ENCODE data around the gene P2RX5.
"Not testable (repeated sequence)": the region's sequence is repeated elsewhere in the genome, so short reads cannot be mapped to it uniquely, and the experiment has no call there.

The P2RX5 gene

GRCh38 chr17:3710951-3711383 is 15.0 kb upstream of the P2RX5 start:
- no peak for DNase-seq

GRCh38 chr17:3708366-3708765 is 12.4 kb upstream of the P2RX5 start:
- DNase-seq: no peak

GRCh38 chr17:3705718-3705984 is 9.7 kb upstream of the P2RX5 start:
- not testable (repeated sequence) for DNase-seq

GRCh38 chr17:3704931-3705717 is 9.2 kb upstream of the P2RX5 start:
- DNase-seq: no peak

GRCh38 chr17:3702041-3702539 is 6.1 kb upstream of the P2RX5 start:
- not testable (repeated sequence) for DNase-seq

- no peak for DNase-seq
Observed at GRCh38 chr17:3699951-3700350, 4.0 kb upstream of the P2RX5 start.

- no peak for DNase-seq
Observed at GRCh38 chr17:3698139-3698538, 2.2 kb upstream of the P2RX5 start.

- DNase-seq: no peak
Observed at GRCh38 chr17:3697103-3697476, 1.1 kb upstream of the P2RX5 start.

- DNase-seq: no peak
Observed at GRCh38 chr17:3695129-3695722, 729 bp downstream of the P2RX5 start.

DNA sequence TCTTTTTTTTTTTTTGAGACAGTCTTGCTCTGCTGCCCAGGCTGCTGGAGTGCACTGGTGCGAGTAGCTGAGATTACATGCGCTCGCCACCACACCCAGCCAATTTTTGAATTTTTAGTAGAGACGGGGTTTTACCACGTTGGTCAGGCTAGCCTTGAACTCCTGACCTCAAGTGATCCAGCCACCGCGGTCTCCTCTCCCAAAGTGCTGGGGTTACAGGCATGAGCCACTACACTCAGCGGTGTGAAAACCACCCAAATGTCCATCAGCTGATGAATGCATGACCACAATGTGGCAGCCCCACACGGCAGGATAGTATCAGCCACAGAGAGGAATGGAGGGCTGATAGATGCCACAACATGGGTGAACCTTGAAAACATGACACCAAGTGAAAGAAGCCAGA is 2.1 kb downstream of the P2RX5 start:
- DNase-seq: no peak

- DNase-seq: no peak
Observed at GRCh38 chr17:3693141-3693540, 2.8 kb downstream of the P2RX5 start.

GRCh38 chr17:3692346-3692745 is 3.6 kb downstream of the P2RX5 start:
- no peak for DNase-seq

DNA sequence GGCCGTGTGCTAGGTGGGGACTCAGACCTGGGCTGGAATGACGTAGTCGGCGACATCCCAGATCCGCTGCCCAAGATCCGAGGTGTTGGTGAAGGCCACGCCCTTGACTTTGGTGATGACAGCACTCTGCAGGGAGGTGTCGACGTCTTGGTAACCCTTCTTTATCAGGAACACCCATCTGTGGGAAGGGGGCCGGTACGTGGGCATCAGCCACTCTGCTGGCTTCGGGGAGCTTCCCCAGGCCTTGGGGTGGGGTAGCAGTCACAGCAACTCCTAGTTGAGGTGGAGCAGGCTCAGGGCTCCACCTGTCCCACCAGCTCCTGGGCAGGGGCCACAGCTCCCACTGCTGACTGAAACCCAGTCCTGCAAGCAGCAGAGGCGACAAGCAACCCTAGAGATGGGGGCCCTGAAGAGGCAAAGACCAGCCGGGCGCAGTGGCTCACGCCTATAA is 4.3 kb downstream of the P2RX5 start:
- no peak for DNase-seq

DNA sequence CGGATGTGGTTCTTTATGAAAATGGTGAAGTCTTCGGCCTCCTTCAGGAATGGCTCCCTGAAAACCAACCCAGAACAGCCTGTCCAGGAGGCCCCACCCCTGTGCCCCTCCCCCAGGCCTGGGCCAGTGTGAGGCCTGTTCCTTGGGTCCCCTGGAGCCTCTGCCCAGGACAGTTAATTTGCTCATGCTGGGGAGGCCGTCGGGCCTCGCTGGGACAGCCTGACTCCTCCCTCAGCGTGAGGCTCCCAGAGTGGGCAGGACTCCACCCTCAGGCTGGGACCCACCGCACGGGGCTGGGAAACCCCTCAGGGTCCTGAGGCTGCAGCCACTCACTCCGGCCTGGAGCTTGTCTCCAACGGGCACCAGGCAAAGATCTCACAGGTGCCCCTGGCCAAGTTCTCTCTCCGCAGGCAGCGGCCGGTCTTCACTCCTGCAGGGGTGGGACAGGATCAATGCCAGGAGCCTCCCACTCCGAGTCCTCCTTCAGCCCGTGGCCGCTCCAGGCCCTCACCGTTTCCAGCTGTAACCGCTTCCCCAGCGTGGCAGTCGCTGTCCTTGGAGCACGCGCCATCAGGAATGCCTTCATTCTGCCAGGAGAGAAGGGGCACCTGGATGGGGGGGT is 5.8 kb downstream of the P2RX5 start:
- DNase-seq: no peak

- no peak for DNase-seq
Observed at GRCh38 chr17:3689262-3690093, 6.5 kb downstream of the P2RX5 start.

DNA sequence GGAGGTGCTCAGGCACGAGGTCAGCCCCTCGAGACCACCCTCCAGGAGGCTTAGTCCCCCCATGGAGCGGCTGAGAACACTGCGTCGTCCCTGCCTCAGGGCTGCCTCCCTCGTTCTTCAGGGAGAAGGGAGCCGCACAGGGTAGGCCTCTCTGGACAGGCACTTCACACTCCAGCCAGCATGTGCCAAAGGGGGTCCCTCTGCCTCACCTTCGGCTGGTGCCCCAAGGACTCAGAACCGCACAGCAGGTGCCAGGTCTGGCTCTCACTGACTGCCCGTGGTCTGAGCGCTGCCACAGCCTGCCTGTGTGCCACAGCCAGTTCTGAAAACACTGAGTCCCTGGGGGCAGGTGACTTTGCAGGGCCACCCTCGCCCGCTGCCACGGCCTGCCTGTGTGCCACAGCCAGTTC is 7.1 kb downstream of the P2RX5 start:
- DNase-seq: no peak

GRCh38 chr17:3688027-3688553 is 7.9 kb downstream of the P2RX5 start:
- DNase-seq: no peak

DNA sequence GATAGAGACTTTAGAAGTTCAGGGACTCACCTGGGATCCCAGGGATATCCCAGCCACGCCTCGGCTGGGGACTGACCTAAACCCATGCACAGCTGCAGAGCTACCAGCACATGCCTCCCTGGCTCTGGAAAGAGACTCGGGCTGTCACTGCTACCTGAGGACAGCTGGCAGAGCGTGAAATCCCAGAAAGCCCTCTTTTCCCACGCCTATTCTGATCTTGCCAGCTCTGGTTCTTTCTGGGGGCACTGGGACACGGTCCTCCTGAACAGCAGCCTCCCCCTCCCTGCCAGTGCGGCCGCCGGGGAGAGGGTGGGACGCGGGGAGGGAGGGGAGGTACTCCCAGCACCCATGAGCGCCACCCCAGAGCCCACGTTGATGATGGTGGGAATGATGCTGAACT is 10.8 kb downstream of the P2RX5 start:
- DNase-seq: no peak

GRCh38 chr17:3683054-3683511 is 12.9 kb downstream of the P2RX5 start:
- no peak for DNase-seq

DNA sequence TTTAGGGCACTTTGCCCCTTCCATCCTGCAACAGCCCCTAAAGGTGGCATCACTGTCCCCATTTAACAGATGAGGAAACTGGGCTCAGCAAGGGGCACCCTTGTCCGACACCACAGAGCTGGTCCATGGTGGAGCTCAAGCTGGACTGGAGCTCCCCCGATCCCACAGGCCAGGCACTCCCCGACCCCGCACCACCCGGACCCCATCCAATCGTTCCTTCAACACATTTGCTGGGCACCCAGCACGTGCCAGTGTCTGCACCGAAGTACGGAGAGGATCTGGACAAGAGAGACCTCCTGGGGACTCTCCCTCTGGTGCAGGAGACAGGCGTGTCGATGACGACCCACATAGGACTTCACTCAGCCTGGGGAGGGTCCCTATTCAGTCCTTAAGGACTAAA is 13.9 kb downstream of the P2RX5 start:
- no peak for DNase-seq

- no peak for DNase-seq
Observed at GRCh38 chr17:3681565-3681964, 14.4 kb downstream of the P2RX5 start.

GRCh38 chr17:3681057-3681456 is 14.9 kb downstream of the P2RX5 start:
- DNase-seq: no peak

- DNase-seq: no peak
Observed at GRCh38 chr17:3679531-3680126, 16.3 kb downstream of the P2RX5 start.
